ENCODE results near the gene IL1B. TPM values are rescaled to one million over a fixed set of nuclear protein-coding genes. Genes with fewer than 3 reads are reported as not detected.

IL1B gene
- total RNA-seq, 1 donor from 2014 or later: not detected

GRCh38 chr2:112783187-112783714 is 53.3 kb downstream of the IL1B start:
- Histone ChIP-seq H3K4me3 (peak overlapping the region; percentile 36), H3K4me1 (peaks cover 31% of the 10 kb centered on the region), H3K27ac (no peak overlapping the region), H2AFZ (replicated peaks) (peak overlapping the region; percentile 86), H3K79me2 (ENCODE audit: low read depth) (no peaks in the 10 kb centered on the region), H4K20me1 (ENCODE audit: low read depth) (no peaks in the 10 kb centered on the region), H3F3A (ENCODE audit: low read depth) (peaks cover 5% of the 10 kb centered on the region), H3K9ac (no peak overlapping the region), H3K36me3 (no peaks in the 10 kb centered on the region), H3K4me2 (peak overlapping the region; percentile 74), H3K9me3 (ENCODE audit: low read depth) (no peaks in the 10 kb centered on the region), H3K27me3 (no peaks in the 10 kb centered on the region)
- TF ChIP-seq CTCF (IDR thresholded peaks at IDR 0.05): no peak
- TF ChIP-seq EZH2 (IDR thresholded peaks at IDR 0.05): no peak
- no peak for TF ChIP-seq EZH2phosphoT487 (IDR thresholded peaks at IDR 0.05)
- Mint-ChIP-seq H3K4me1 (peaks cover 10% of the 10 kb centered on the region), H3K36me3 (no peaks in the 10 kb centered on the region), H3K9me3 (no peaks in the 10 kb centered on the region), H3K27ac (no peak overlapping the region), H3K27me3 (ENCODE audit: insufficient read depth, low read depth) (no peaks in the 10 kb centered on the region), H3K4me3 (no peak overlapping the region)
- DNase-seq (ENCODE audit: low spot score): no peak

GRCh38 chr2:112782234-112782799 is 54.3 kb downstream of the IL1B start:
- Mint-ChIP-seq H3K9me3 (no peaks in the 10 kb centered on the region), H3K4me1 (peaks cover 13% of the 10 kb centered on the region), H3K4me3 (no peak overlapping the region), H3K27me3 (ENCODE audit: insufficient read depth, low read depth) (no peaks in the 10 kb centered on the region), H3K27ac (no peak overlapping the region), H3K36me3 (no peaks in the 10 kb centered on the region)
- H3F3A ChIP-seq (ENCODE audit: low read depth): peaks cover 11% of the 10 kb centered on the region
- no peak overlapping the region for H2AFZ ChIP-seq (replicated peaks)
- no peaks in the 10 kb centered on the region for H3K9me3 ChIP-seq (ENCODE audit: low read depth)
- no peak for DNase-seq (ENCODE audit: low spot score)
- H3K27ac ChIP-seq: no peak overlapping the region
- H3K27me3 ChIP-seq: no peaks in the 10 kb centered on the region
- peaks cover 37% of the 10 kb centered on the region for H3K4me1 ChIP-seq
- H3K9ac ChIP-seq: no peak overlapping the region
- no peaks in the 10 kb centered on the region for H3K36me3 ChIP-seq
- H3K79me2 ChIP-seq (ENCODE audit: low read depth): no peaks in the 10 kb centered on the region
- H3K4me2 ChIP-seq: no peak overlapping the region
- H4K20me1 ChIP-seq (ENCODE audit: low read depth): no peaks in the 10 kb centered on the region
- TF ChIP-seq EZH2 (IDR thresholded peaks at IDR 0.05): no peak
- TF ChIP-seq EZH2phosphoT487 (IDR thresholded peaks at IDR 0.05): no peak
- TF ChIP-seq CTCF (IDR thresholded peaks at IDR 0.05): no peak
- H3K4me3 ChIP-seq: no peak overlapping the region

Other genes starting within 250 kb of the IL1B start
- gene SLC20A1, start 190.8 kb downstream of the IL1B start, total RNA-seq (ENCODE audit: low replicate concordance): 46.1 and 61.1 TPM in 2 replicates
- gene NT5DC4, start 115.8 kb downstream of the IL1B start, total RNA-seq (ENCODE audit: low replicate concordance): not detected in 2 replicates
- gene CKAP2L, start 72.2 kb downstream of the IL1B start, total RNA-seq (ENCODE audit: low replicate concordance): 28.2 and 53.7 TPM in 2 replicates
- gene IL1A, start 52.3 kb downstream of the IL1B start, total RNA-seq (ENCODE audit: low replicate concordance): 1.3 and 3.2 TPM in 2 replicates
- 0.93 TPM in 1 of 2 replicates, not detected in the other for gene IL37, start 74.4 kb upstream of the IL1B start, total RNA-seq (ENCODE audit: low replicate concordance)
- 0.59 and 1.3 TPM in 2 replicates for gene IL36G, start 141.2 kb upstream of the IL1B start, total RNA-seq (ENCODE audit: low replicate concordance)
- not detected in 2 replicates for gene IL36A, start 168.7 kb upstream of the IL1B start, total RNA-seq (ENCODE audit: low replicate concordance)
- gene IL36B, start 216.1 kb upstream of the IL1B start, total RNA-seq (ENCODE audit: low replicate concordance): not detected in 2 replicates
- gene IL36RN, start 222.4 kb upstream of the IL1B start, total RNA-seq (ENCODE audit: low replicate concordance): not detected in 2 replicates
- not detected in 2 replicates for gene IL1F10, start 231.2 kb upstream of the IL1B start, total RNA-seq (ENCODE audit: low replicate concordance)

Measured in neural progenitor cell (in vitro differentiated cells).